Measurements from ENCODE around the gene CCDC190. TPM values are rescaled to one million over a fixed set of nuclear protein-coding genes. Genes with fewer than 3 reads are reported as not detected.
"Not testable (repeated sequence)": the region's sequence is repeated elsewhere in the genome, so short reads cannot be mapped to it uniquely, and the experiment has no call there.

CCDC190 gene
- total and polyA plus RNA-seq, 9 donors, result 0.43 TPM; not detected in 8

GRCh38 chr1:162823771-162824525 is 37.0 kb downstream of the CCDC190 start:
- intact Hi-C loops (cut with DNase I), result no loop called here
- H3K27ac ChIP-seq, result no peak overlapping the region
- H3K36me3 ChIP-seq, result no peaks in the 10 kb centered on the region
- DNase-seq, result no peak
- no peak overlapping the region for H3K4me3 ChIP-seq
- peaks cover 5% of the 10 kb centered on the region for H3K4me1 ChIP-seq (ENCODE audit: insufficient read depth)
- WGBS, 3 donors, result 57 to 60% (median 58%) methylated on average over 2 of the region's 2 CpGs
- no peaks in the 10 kb centered on the region for H3K9me3 ChIP-seq
- TF ChIP-seq EP300 (IDR thresholded peaks at IDR 0.05) (no peak), CTCF (IDR thresholded peaks at IDR 0.05) (no peak), POLR2A (IDR thresholded peaks at IDR 0.05) (no peak)
- H3K27me3 ChIP-seq, result no peaks in the 10 kb centered on the region

- Histone ChIP-seq H3K9me3 (no peaks in the 10 kb centered on the region), H3K27ac (no peak overlapping the region), H3K27me3 (no peaks in the 10 kb centered on the region), H3K4me3 (no peak overlapping the region), H3K4me1 (ENCODE audit: insufficient read depth) (peaks cover 5% of the 10 kb centered on the region), H3K36me3 (no peaks in the 10 kb centered on the region)
- no peak for TF ChIP-seq POLR2A (IDR thresholded peaks at IDR 0.05)
- TF ChIP-seq CTCF (IDR thresholded peaks at IDR 0.05), result no peak
- TF ChIP-seq EP300 (IDR thresholded peaks at IDR 0.05), result no peak
- DNase-seq, result no peak
- WGBS, 3 donors, result 83 to 85% (median 85%) methylated on average over 3 of the region's 3 CpGs
- intact Hi-C loops (cut with DNase I), result no loop called here
These were observed 37.7 kb downstream of the CCDC190 start for GRCh38 chr1:162823231-162823630.

- Histone ChIP-seq H3K4me3 (peak overlapping the region; percentile 20), H3K36me3 (no peaks in the 10 kb centered on the region), H3K9me3 (no peaks in the 10 kb centered on the region), H3K4me1 (ENCODE audit: insufficient read depth) (peaks cover 5% of the 10 kb centered on the region), H3K27ac (no peak overlapping the region), H3K27me3 (no peaks in the 10 kb centered on the region)
- WGBS, 3 donors, result 4 to 5% (median 5%) methylated on average over 44 of the region's 44 CpGs
- intact Hi-C loops (cut with DNase I), result no loop called here
- DNase-seq, result peak; percentile 13 to 57 (median 24)
- no peak for TF ChIP-seq POLR2A (IDR thresholded peaks at IDR 0.05)
- TF ChIP-seq EP300 (IDR thresholded peaks at IDR 0.05), result no peak
- no peak for TF ChIP-seq CTCF (IDR thresholded peaks at IDR 0.05)
These were observed 38.4 kb downstream of the CCDC190 start for GRCh38 chr1:162822391-162823200.

- not testable (repeated sequence) for H3K36me3 ChIP-seq
These were observed 42.3 kb downstream of the CCDC190 start for GRCh38 chr1:162818666-162819065.

GRCh38 chr1:162818136-162818535 is 42.8 kb downstream of the CCDC190 start:
- intact Hi-C loops (cut with DNase I); DNase-seq; H3K4me1 ChIP-seq (ENCODE audit: insufficient read depth); H3K27me3 ChIP-seq; H3K9me3 ChIP-seq; H3K36me3 ChIP-seq; H3K4me3 ChIP-seq; H3K27ac ChIP-seq: not testable (repeated sequence)
- WGBS, 3 donors, result 78 to 86% (median 82%) methylated on average over 2 of the region's 2 CpGs

More at GRCh38 chr1:162818666-162819065, 42.3 kb downstream of the CCDC190 start:
- WGBS, 3 donors, result 92 to 93% (median 93%) methylated on average over 1 of the region's 1 CpG
- H3K4me1 ChIP-seq (ENCODE audit: insufficient read depth); H3K9me3 ChIP-seq; intact Hi-C loops (cut with DNase I); H3K4me3 ChIP-seq; H3K27ac ChIP-seq; DNase-seq; H3K27me3 ChIP-seq: not testable (repeated sequence)

- 97 to 98% (median 97%) methylated on average over 2 of the region's 2 CpGs for WGBS, 3 donors
- H3K27ac ChIP-seq; H3K4me3 ChIP-seq; H3K36me3 ChIP-seq; H3K9me3 ChIP-seq; H3K4me1 ChIP-seq (ENCODE audit: insufficient read depth); H3K27me3 ChIP-seq; intact Hi-C loops (cut with DNase I); DNase-seq: not testable (repeated sequence)
These were observed 48.6 kb downstream of the CCDC190 start for GRCh38 chr1:162812357-162812756.

- H3K9me3 ChIP-seq; H3K27ac ChIP-seq; intact Hi-C loops (cut with DNase I); DNase-seq; H3K4me1 ChIP-seq (ENCODE audit: insufficient read depth); H3K27me3 ChIP-seq; H3K4me3 ChIP-seq; H3K36me3 ChIP-seq: not testable (repeated sequence)
- WGBS, 3 donors, result 83 to 100% (median 100%) methylated on average over 1 to 2 of the region's 2 CpGs
These were observed 53.5 kb downstream of the CCDC190 start for GRCh38 chr1:162807503-162807902.

All from ovary (tissue), 9 donors.